ELF-1 (cell line): ENCODE data around the gene FCGR3A.

Source experiments
- DNase-seq: peaks from one replicate; pipeline ENCODE4 v3.0.0-alpha.2; 2016; ENCODE audit warnings: low read depth, low spot score

The FCGR3A gene

DNA sequence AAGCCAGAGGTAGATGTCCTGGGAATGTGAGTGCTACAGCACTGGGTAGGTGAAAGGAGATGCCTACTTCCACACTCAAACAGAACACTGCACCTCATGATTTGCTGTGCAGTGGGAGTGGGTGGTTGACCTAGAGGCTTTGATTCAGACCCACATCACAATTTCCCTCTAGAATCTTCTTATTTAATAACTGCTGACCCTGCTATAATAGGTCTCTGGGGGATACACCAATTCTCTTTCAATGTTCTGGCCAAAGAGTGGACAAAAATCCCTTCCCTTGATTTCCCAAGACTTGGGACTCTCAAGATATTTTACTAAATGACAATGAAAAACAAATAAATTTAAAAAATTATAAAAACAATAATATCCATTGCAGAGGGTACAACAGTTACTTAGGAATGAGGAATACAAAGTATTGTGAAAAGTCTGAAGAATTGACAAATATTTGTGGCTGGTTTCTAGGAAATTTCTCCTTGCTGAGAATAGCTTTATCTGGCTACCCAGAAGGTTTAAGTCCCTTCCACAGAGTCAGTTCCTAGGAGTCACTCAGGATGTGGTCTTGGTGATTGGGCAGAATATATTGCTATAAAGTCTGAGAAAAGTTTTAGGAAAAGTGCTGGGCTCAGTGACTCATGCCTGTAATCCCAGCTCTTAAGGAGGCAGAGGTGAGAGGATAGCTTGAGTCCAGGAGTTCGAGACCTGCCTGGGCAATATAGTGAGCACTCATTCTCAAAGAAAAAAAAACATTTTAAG, 46.8 kb downstream of the FCGR3A start:
- DNase-seq, result no peak

- DNase-seq, result no peak
These were observed 47.4 kb downstream of the FCGR3A start for GRCh38 chr1:161502181-161502580.

GRCh38 chr1:161501234-161501633, 48.4 kb downstream of the FCGR3A start:
- DNase-seq, result no peak

GRCh38 chr1:161499099-161500039, 50.2 kb downstream of the FCGR3A start:
- no peak for DNase-seq

DNA sequence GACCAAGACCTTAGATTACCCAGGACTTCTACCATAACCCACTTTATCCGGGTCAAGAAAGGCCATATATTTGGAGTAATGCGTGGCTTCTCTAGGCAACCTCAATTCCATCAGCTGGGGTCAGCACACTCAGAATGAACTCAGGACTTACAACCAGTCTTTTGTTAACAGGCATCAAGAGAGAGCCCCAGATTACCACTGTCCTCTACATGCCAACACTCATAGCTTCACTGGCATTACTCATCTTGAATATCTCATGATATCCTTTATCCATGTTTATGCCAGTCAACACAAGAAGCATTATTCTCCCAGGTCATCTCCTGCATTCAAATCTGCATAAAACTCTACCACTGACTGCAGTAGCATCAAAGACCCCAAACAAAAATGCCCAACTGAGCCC, 51.0 kb downstream of the FCGR3A start:
- no peak for DNase-seq

DNA sequence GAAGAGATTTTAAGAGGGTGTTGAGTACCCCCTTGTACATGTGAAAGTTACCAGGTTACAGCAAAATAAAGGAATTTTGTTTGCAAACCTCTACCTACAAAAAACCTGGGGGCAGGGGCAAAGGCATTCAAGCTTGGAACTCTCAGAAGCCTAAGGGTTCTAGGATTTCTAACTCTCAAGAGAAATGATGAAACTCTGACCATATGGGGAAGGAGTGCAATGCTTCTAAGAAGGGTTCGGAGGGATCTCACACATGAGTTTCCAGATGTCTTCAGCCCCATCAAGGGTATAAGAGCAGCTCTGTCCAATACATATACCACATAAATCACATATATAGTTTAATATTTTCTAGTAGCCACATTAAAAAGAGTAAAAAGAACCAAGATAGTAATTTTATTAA, 51.7 kb downstream of the FCGR3A start:
- no peak for DNase-seq

DNA sequence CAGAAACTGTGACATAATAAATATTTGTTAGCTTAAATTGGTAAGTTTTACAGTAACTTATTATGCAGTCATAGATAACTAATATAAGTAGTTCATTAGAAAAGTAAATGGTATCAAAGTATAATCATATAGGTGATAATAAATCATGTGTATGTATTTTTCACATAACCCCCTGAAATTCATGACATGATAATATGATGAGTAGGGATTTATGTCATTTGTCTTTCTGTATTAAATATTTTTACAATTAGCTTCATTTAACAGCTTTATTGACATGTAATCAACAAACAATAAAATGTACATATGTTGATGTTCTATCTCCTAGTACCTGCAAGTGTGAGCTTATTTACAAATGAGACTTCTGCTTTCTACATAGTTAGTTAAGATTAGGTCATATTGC, 54.1 kb downstream of the FCGR3A start:
- DNase-seq, result no peak

GRCh38 chr1:161494091-161494735, 55.4 kb downstream of the FCGR3A start:
- no peak for DNase-seq

DNA sequence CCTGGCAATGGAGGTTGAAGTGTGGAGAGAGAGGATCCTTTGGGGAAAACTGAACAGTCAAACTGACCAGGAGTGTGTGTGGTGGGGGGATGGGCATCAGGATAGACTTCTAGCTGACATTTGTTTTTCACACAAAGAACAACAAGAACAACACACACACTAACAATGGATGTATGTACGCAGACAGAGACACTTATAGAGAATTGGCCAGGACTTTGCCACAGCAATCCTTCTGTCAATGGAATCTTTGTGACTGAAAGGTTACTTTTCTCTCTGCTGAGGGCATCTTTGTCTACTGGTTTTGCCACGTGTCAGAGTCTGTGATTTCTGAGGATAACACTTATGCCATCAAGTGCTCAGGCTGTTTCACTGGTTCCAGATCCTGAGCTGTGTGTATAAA, 56.8 kb downstream of the FCGR3A start:
- DNase-seq, result no peak
